A549 (cell line): ENCODE data around the gene TNK1. TPM values are rescaled to one million over a fixed set of nuclear protein-coding genes. Genes with fewer than 3 reads are reported as not detected.

Source experiments
- ATAC-seq, 2 experiments: fragments of 200-7000 bp in 1 of 2; fragments of >200 bp in 1 of 2; cut with Nextera tagmentation in 1 of 2; cut with Tn5 transposase in 1 of 2; 3 replicates each; pipeline versions ENCODE4 v1.8.0 to v1.9.1; 2018 to 2020; ENCODE audit warnings: mild to moderate bottlenecking in 1 of 2, moderate library complexity in 1 of 2
- CTCF ChIA-PET: fragments of 300-600 bp; sonication (Branson Sonifier 250); formaldehyde crosslinking; extraction: SDS; loops from one replicate; lab custom pipeline; 2021; ENCODE audit warnings: antibody characterized with exemption, inconsistent platforms; lab: Yijun Ruan, JAX
- POLR2A ChIA-PET: fragments of 350-600 bp; formaldehyde crosslinking; extraction: SDS; loops from one replicate; lab custom pipeline; 2021; ENCODE audit warnings: antibody characterized with exemption, inconsistent platforms; lab: Yijun Ruan, JAX
- DNase-seq, 2 experiments: peaks; one replicate each; pipeline versions ENCODE4 v3.0.0 to v3.0.0-alpha.2; 2011 to 2016; ENCODE audit warnings: low read depth in 1 of 2, low spot score in 1 of 2
- FAIRE-seq: peaks from 2 replicates; lab custom pipeline; 2011; peaks lifted over from hg19 to GRCh38; lab: Jason Lieb, UNC
- H3K27ac ChIP-seq, 2 experiments: fragments of >200 bp; sonication (Bioruptor Twin); formaldehyde crosslinking; 3 replicates each; pipeline ENCODE4 v1.5.1; 2016 to 2017
- H3K4me1 ChIP-seq: fragments of >200 bp; sonication (Bioruptor Twin); formaldehyde crosslinking; 3 replicates; pipeline ENCODE4 v1.6.1; 2016
- H3K4me2 ChIP-seq: fragments of >200 bp; sonication (Bioruptor Twin); formaldehyde crosslinking; 3 replicates; pipeline ENCODE4 v1.6.1; 2016
- H3K4me3 ChIP-seq: fragments of >200 bp; sonication (Bioruptor Twin); formaldehyde crosslinking; 3 replicates; pipeline ENCODE4 v1.5.1; 2016
- H3K9me3 ChIP-seq: fragments of >200 bp; sonication (Bioruptor Twin); formaldehyde crosslinking; 3 replicates; pipeline ENCODE4 v1.6.1; 2016
- BHLHE40 ChIP-seq: IDR thresholded peaks from 2 replicates; pipeline ENCODE4 v1.6.1; 2012; ENCODE audit warnings: low read depth, low read length, inconsistent platforms
- CBX8 ChIP-seq: fragments of 200-600 bp; sonication (generic); IDR thresholded peaks from 2 replicates; pipeline ENCODE4 v1.6.1; 2016
- CEBPB ChIP-seq, 2 experiments: fragments of >200 bp in 1 of 2; sonication (Bioruptor Twin) in 1 of 2; formaldehyde crosslinking in 1 of 2; IDR thresholded peaks; 2 replicates each; pipeline ENCODE4 v1.6.1; 2012 to 2016
- CHD2 ChIP-seq: fragments of 150-350 bp; IDR thresholded peaks from 2 replicates; pipeline ENCODE4 v1.6.1; 2014; ENCODE audit warnings: low read length; ENCODE audit not compliant: partially characterized antibody
- CHD4 ChIP-seq: fragments of 200-600 bp; sonication (generic); IDR thresholded peaks from 2 replicates; pipeline ENCODE4 v1.6.1; 2016; ENCODE audit warnings: antibody characterized with exemption, mild to moderate bottlenecking, borderline replicate concordance
- EHF ChIP-seq: fragments of 250-450 bp; sonication (Bioruptor Pico); IDR thresholded peaks from 2 replicates; pipeline ENCODE4 v1.5.0; 2020; ENCODE audit warnings: mild to moderate bottlenecking
- EHMT2 ChIP-seq: fragments of 200-600 bp; sonication (generic); IDR thresholded peaks from 2 replicates; pipeline ENCODE4 v1.6.1; 2016; ENCODE audit warnings: antibody characterized with exemption, low read depth, mild to moderate bottlenecking, moderate library complexity
- ESRRA ChIP-seq: fragments of 150-350 bp; IDR thresholded peaks from 2 replicates; pipeline ENCODE4 v1.6.1; 2014; ENCODE audit warnings: mild to moderate bottlenecking, low read length, borderline replicate concordance
- HDAC2 ChIP-seq: fragments of 200-600 bp; sonication (generic); IDR thresholded peaks from 2 replicates; pipeline ENCODE4 v1.6.1; 2016
- HEYL ChIP-seq: fragments of 250-450 bp; sonication (Bioruptor Pico); IDR thresholded peaks from 2 replicates; pipeline ENCODE4 v1.8.0; 2021; ENCODE audit warnings: mild to moderate bottlenecking, moderate library complexity
- HOXB13 ChIP-seq: fragments of 250-450 bp; sonication (Bioruptor Pico); IDR thresholded peaks from 2 replicates; pipeline ENCODE4 v1.5.0; 2020; ENCODE audit warnings: low read depth, mild to moderate bottlenecking, moderate library complexity
- HOXB5 ChIP-seq: fragments of 250-450 bp; sonication (Bioruptor Pico); IDR thresholded peaks from 2 replicates; pipeline ENCODE4 v1.5.0; 2020; ENCODE audit warnings: mild to moderate bottlenecking, moderate library complexity
- JUN ChIP-seq, 2 experiments: fragments of >200 bp; sonication (Bioruptor Twin); formaldehyde crosslinking; IDR thresholded peaks; 2 replicates in 1 of 2; 3 replicates in 1 of 2; pipeline ENCODE4 v1.6.1; 2016 to 2017
- MAFK ChIP-seq: fragments of 450-650 bp; IDR thresholded peaks from 2 replicates; pipeline ENCODE4 v1.6.1; 2014; ENCODE audit not compliant: partially characterized antibody
- MAZ ChIP-seq: fragments of 150-350 bp; IDR thresholded peaks from 2 replicates; pipeline ENCODE4 v1.6.1; 2014; ENCODE audit warnings: antibody characterized with exemption, low read depth, low read length, borderline replicate concordance
- MYC ChIP-seq: IDR thresholded peaks from 2 replicates; pipeline ENCODE4 v1.6.1; 2012; ENCODE audit warnings: mild to moderate bottlenecking, inconsistent platforms, low read length, improper control_type of control experiment, borderline replicate concordance
- NFE2L2 ChIP-seq: fragments of 150-350 bp; conservative IDR thresholded peaks from 2 replicates; pipeline ENCODE4 v1.6.1; 2014; ENCODE audit warnings: low read length
- NPAS2 ChIP-seq: fragments of 250-450 bp; sonication (Bioruptor Pico); IDR thresholded peaks from 2 replicates; pipeline ENCODE4 v1.8.0; 2022; ENCODE audit warnings: mild to moderate bottlenecking, moderate library complexity, borderline replicate concordance
- POLR2A ChIP-seq: IDR thresholded peaks from 2 replicates; pipeline ENCODE4 v1.6.1; 2012; ENCODE audit warnings: mild to moderate bottlenecking, low read length
- RAD21 ChIP-seq, 2 experiments: fragments of >200 bp in 1 of 2; sonication (Bioruptor Twin) in 1 of 2; formaldehyde crosslinking in 1 of 2; IDR thresholded peaks in 1 of 2; conservative IDR thresholded peaks in 1 of 2; 2 replicates in 1 of 2; 3 replicates in 1 of 2; pipeline ENCODE4 v1.6.1; 2012 to 2018; ENCODE audit warnings: inconsistent platforms in 1 of 2
- RARB ChIP-seq: fragments of 250-450 bp; sonication (Bioruptor Pico); IDR thresholded peaks from 2 replicates; pipeline ENCODE4 v1.8.0; 2021; ENCODE audit warnings: mild to moderate bottlenecking, moderate library complexity
- SREBF2 ChIP-seq: fragments of 450-650 bp; IDR thresholded peaks from 2 replicates; pipeline ENCODE4 v1.6.1; 2014; ENCODE audit warnings: mild to moderate bottlenecking, moderate library complexity
- TP53 ChIP-seq: fragments of 250-450 bp; sonication (Bioruptor Pico); IDR thresholded peaks from 2 replicates; pipeline ENCODE4 v1.5.0; 2021; ENCODE audit warnings: mild to moderate bottlenecking, moderate library complexity
- ZFP36 ChIP-seq: fragments of 450-650 bp; IDR thresholded peaks from 2 replicates; pipeline ENCODE4 v1.6.1; 2014; ENCODE audit warnings: borderline replicate concordance; ENCODE audit not compliant: partially characterized antibody
- ZNF302 ChIP-seq: fragments of 250-450 bp; sonication (Bioruptor Pico); IDR thresholded peaks from 2 replicates; pipeline ENCODE4 v1.9.0; 2021; ENCODE audit warnings: inconsistent platforms, mild to moderate bottlenecking, moderate library complexity
- ZSCAN20 ChIP-seq: fragments of 250-450 bp; sonication (Bioruptor Pico); IDR thresholded peaks from 2 replicates; pipeline ENCODE4 v1.8.0; 2022; ENCODE audit warnings: mild to moderate bottlenecking, moderate library complexity
- WGBS: methylation state at CpG from one replicate; pipeline ENCODE4 v1.1.6; 2017; ENCODE audit errors: missing lambda C conversion rate; 5-methylcytosine and 5-hydroxymethylcytosine counted together
- polyA plus RNA-seq, 4 experiments: library from polyadenylated mRNA; depleted of rRNA in 3 of 4; stranded (reverse); fragments of >200 nt; fragmentation: RNase III in 1 of 4; extraction: RNeasy Plus Mini Kit Qiagen cat#74134 plus additional on column Dnase treatment in 1 of 4; gene quantifications; 2 replicates in 3 of 4; 3 replicates in 1 of 4; pipeline ENCODE4 v1.2.3, GENCODE V29; 2011 to 2017
- TF ChIP-seq, protein P1 (sequence below): fragments of 450-650 bp; IDR thresholded peaks from 2 replicates; pipeline ENCODE4 v1.6.1; 2014; ENCODE audit warnings: antibody characterized with exemption
- TF ChIP-seq, protein P2 (sequence below): fragments of >200 bp; sonication (Bioruptor Twin); formaldehyde crosslinking; IDR thresholded peaks from 2 replicates; pipeline ENCODE4 v1.6.1; 2016
- TF ChIP-seq, protein P3 (sequence below): IDR thresholded peaks from 2 replicates; pipeline ENCODE4 v1.6.1; 2012; ENCODE audit warnings: low read depth, borderline replicate concordance

Gene TNK1
- polyA plus RNA-seq, 2 of the 4 experiments (the other 2 are of a cell fraction): 1.2 to 2.2 TPM

DNA sequence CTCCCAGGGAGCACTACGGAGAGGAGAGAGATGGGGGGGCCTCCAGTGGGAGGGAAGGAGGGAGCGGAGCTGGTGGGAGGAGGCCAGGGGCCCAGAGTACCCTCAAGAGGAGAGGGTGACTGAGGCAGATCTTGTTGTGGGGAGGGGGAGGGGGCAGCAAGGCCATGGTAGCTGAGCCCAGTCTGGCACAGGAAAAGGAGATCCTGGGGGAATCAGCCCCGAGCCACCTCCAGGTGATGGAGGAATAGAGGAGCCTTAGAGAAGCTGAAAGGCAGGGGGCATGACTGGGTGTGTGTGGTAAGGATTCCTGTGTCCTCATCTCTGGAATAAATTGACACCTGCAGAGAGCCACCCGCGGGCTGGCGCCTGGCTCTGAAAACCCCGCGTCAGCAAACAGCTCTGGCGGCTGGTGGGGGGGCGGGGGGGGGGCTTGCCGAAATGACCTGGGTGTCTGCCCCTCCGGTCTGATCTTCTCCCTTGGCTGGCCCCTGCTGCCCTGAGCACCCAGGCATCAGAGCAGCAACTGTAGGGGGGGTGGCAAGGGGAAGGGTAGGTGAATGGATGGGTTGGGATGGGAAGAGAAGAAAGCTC, 25.4 kb downstream of the TNK1 start:
- Histone ChIP-seq H3K27ac (no peak overlapping the region), H3K9me3 (no peaks in the 10 kb centered on the region), H3K4me2 (peak overlapping the region; percentile 99), H3K4me3 (no peak overlapping the region), H3K4me1 (peaks cover 19% of the 10 kb centered on the region)
- ChIA-PET POLR2A (interaction anchor here (1.2 kb wide), 2 partner anchors 12 to 31 kb away, joined by 3 to 4 read pairs; partner anchors contain the start of gene PLSCR3), CTCF (interaction anchor here (0.8 to 2.5 kb wide), 9 partner anchors 10 to 155 kb away, joined by 3 to 15 read pairs (median 3); partner anchors contain the start of gene SENP3)
- no peak for FAIRE-seq
- DNase-seq: no peak
- ATAC-seq: no peak
- WGBS: 78% methylated on average over 11 of the region's 12 CpGs
- TF ChIP-seq HOXB5 (CRISPR knock-in tag): no peak
- no peak for TF ChIP-seq CBX8
- no peak for TF ChIP-seq HDAC2
- TF ChIP-seq CHD2: no peak
- TF ChIP-seq JUN (IDR thresholded peaks at IDR 0.05): no peak
- no peak for TF ChIP-seq MYC
- TF ChIP-seq POLR2A: no peak
- TF ChIP-seq MAFK: peak; percentile 30

DNA sequence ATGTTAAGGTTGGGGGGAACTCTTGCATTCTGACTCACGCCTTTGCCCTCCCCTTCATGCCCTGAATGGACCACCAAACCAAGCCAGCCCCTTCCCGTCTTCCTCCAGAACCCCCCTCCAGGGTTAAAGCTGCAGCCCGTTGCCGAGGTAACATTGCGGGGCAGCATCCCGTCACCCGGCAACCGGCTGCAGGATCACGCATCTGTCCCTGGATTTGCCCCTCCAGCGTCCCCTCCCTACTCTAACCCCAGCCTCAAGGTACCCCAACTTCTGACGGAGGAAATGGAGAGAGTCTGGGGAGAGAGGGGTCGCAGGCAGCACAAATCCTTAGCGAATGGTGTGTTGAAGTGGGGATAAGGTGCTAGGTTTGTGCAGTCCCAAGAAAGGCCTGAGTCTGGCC, 26.2 kb downstream of the TNK1 start:
- DNase-seq: no peak
- POLR2A ChIA-PET: interaction anchor here (1.2 kb wide), 1 partner anchor 13 kb away, joined by 4 read pairs; the partner anchor contains the start of gene PLSCR3
- H3K9me3 ChIP-seq: no peaks in the 10 kb centered on the region
- FAIRE-seq: no peak
- ATAC-seq: no peak
- WGBS: 89% methylated on average over 13 of the region's 13 CpGs
- TF ChIP-seq MAFK: no peak
- TF ChIP-seq CHD4: no peak
- TF ChIP-seq SREBF2: no peak
- TF ChIP-seq EHMT2: no peak
- TF ChIP-seq, protein P1, sequence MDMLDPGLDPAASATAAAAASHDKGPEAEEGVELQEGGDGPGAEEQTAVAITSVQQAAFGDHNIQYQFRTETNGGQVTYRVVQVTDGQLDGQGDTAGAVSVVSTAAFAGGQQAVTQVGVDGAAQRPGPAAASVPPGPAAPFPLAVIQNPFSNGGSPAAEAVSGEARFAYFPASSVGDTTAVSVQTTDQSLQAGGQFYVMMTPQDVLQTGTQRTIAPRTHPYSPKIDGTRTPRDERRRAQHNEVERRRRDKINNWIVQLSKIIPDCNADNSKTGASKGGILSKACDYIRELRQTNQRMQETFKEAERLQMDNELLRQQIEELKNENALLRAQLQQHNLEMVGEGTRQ: no peak
- TF ChIP-seq MAZ: no peak
- TF ChIP-seq NPAS2 (CRISPR knock-in tag): no peak
- H3K4me3 ChIP-seq: no peak overlapping the region
- H3K4me1 ChIP-seq: peaks cover 19% of the 10 kb centered on the region
- no peak overlapping the region for H3K27ac ChIP-seq
- CTCF ChIA-PET: interaction anchor here (0.9 to 2.5 kb wide), 7 partner anchors 9 to 154 kb away, joined by 3 to 15 read pairs (median 4); partner anchors contain the start of gene SENP3
- no peak overlapping the region for H3K4me2 ChIP-seq

DNA sequence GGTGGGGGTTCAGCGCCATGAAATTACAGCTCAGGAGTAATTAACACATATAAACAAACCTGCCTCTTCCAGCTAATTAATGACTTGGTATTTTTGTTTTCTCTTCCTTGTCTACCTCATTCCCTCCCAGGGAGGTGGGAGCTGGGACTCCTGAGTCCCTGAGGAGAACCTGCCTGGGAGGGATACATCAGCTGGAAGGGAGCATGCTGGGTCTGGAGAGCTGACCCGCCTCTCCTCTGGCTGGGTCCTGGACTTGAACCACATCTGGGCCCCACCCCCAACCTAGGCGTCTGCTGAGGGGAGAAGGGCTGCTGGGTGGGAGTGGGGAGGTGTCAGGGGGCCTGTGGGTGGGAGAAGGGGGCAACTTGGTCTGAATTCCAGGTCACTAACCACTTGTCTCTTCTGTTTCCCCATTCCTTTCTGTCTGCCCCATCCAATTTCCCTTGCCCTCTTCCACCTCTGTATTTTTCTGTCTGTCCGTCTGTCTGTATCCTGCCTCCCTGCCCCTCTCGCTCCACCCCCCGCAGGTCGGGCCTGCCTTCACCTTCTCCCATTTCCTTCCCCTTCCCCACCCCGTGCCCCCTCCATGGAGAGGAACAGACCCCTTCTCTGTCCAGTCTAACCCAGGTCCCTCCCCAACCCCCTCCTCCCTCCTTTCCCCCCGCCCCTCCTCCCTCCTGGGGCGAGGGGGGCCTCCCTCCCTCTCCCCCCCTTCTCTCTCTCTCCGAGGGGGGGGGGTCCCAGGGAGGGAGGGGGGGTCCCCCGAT, 26.8 kb downstream of the TNK1 start, which contains the start of gene NLGN2:
Gene NLGN2 (plus strand): TSS at position 361 of the 767 bp plus-strand sequence. CDS start 411 bp downstream, outside the sequence.
- no peak for TF ChIP-seq RAD21 (conservative IDR thresholded peaks at IDR 0.05 in 1 of 2, IDR thresholded peaks at IDR 0.05 in 1 of 2)
- no peak for TF ChIP-seq HEYL (CRISPR knock-in tag)
- no peak for TF ChIP-seq SREBF2
- no peak for TF ChIP-seq RARB (CRISPR knock-in tag)
- no peak within 1 kb of the TSS for H3K27ac ChIP-seq
- ChIA-PET CTCF (interaction anchor here (0.9 to 2.5 kb wide), 7 partner anchors 9 to 154 kb away, joined by 3 to 12 read pairs (median 4); partner anchors contain the start of gene SENP3), POLR2A (no interaction called here)
- no peak for ATAC-seq
- peaks cover 16% of the 10 kb centered on the region for H3K4me1 ChIP-seq
- FAIRE-seq: no peak
- 73% methylated on average over 7 of the region's 12 CpGs for WGBS
- DNase-seq: no peak
- H3K4me2 ChIP-seq: no peak within 1 kb of the TSS
- no peaks in the 10 kb centered on the region for H3K9me3 ChIP-seq
- no peak within 1 kb of the TSS for H3K4me3 ChIP-seq

DNA sequence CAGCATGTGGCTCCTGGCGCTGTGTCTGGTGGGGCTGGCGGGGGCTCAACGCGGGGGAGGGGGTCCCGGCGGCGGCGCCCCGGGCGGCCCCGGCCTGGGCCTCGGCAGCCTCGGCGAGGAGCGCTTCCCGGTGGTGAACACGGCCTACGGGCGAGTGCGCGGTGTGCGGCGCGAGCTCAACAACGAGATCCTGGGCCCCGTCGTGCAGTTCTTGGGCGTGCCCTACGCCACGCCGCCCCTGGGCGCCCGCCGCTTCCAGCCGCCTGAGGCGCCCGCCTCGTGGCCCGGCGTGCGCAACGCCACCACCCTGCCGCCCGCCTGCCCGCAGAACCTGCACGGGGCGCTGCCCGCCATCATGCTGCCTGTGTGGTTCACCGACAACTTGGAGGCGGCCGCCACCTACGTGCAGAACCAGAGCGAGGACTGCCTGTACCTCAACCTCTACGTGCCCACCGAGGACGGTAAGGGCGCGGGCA, 27.4 kb downstream of the TNK1 start:
- POLR2A ChIA-PET: no interaction called here
- Histone ChIP-seq H3K4me3 (no peak overlapping the region), H3K9me3 (no peaks in the 10 kb centered on the region), H3K4me2 (no peak overlapping the region), H3K4me1 (peaks cover 11% of the 10 kb centered on the region), H3K27ac (no peak overlapping the region)
- no peak for FAIRE-seq
- 92% methylated on average over 33 of the region's 58 CpGs for WGBS
- DNase-seq: no peak
- ATAC-seq: no peak
- CTCF ChIA-PET: interaction anchor here (0.7 to 3.4 kb wide), 9 partner anchors 12 to 152 kb away, joined by 3 to 20 read pairs (median 4); partner anchors contain the start of gene SPEM1
- TF ChIP-seq ESRRA: no peak
- TF ChIP-seq HOXB13 (CRISPR knock-in tag): no peak
- no peak for TF ChIP-seq CHD2
- TF ChIP-seq ZSCAN20 (CRISPR knock-in tag): no peak
- no peak for TF ChIP-seq BHLHE40
- no peak for TF ChIP-seq MAFK
- TF ChIP-seq, protein P2, sequence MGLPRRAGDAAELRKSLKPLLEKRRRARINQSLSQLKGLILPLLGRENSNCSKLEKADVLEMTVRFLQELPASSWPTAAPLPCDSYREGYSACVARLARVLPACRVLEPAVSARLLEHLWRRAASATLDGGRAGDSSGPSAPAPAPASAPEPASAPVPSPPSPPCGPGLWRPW: no peak
- TF ChIP-seq CBX8: no peak
- TF ChIP-seq, protein P3, sequence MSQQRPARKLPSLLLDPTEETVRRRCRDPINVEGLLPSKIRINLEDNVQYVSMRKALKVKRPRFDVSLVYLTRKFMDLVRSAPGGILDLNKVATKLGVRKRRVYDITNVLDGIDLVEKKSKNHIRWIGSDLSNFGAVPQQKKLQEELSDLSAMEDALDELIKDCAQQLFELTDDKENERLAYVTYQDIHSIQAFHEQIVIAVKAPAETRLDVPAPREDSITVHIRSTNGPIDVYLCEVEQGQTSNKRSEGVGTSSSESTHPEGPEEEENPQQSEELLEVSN: no peak
- no peak for TF ChIP-seq TP53
- TF ChIP-seq ZFP36: no peak
- no peak for TF ChIP-seq NFE2L2
- no peak for TF ChIP-seq ZNF302 (CRISPR knock-in tag)
- no peak for TF ChIP-seq CEBPB (IDR thresholded peaks at IDR 0.05)
- TF ChIP-seq EHF (CRISPR knock-in tag): no peak
